Astrocyte (in vitro differentiated cells and primary cell): ENCODE measurements around the gene APOBEC3B.

Source experiments
- CTCF ChIP-seq: IDR thresholded peaks from 2 replicates; pipeline ENCODE4 v1.5.1; 2011; ENCODE audit warnings: low read depth, mild to moderate bottlenecking, inconsistent platforms, low read length, moderate library complexity; ENCODE audit not compliant: insufficient read depth
- EZH2 ChIP-seq: IDR thresholded peaks from 2 replicates; pipeline ENCODE4 v1.6.1; 2012; ENCODE audit warnings: mild to moderate bottlenecking, low read length, inconsistent platforms; ENCODE audit not compliant: insufficient read depth

- TF ChIP-seq CTCF (no peak), EZH2 (no peak)
These were observed 24.1 kb upstream of the APOBEC3B start for GRCh38 chr22:38957808-38958650.
